Measurements from ENCODE around the gene CARD11. TPM values are rescaled to one million over a fixed set of nuclear protein-coding genes. Genes with fewer than 3 reads are reported as not detected.

Gene CARD11
- total RNA-seq, 1 experiment from 2014 or later: 0.57 TPM

GRCh38 chr7:2878306-2878705 lies 165.4 kb downstream of the CARD11 start:
- peaks cover 6 to 21% of the 10 kb centered on the region in 2 experiments for H3K4me1 ChIP-seq (ENCODE audit: control insufficient read depth in 1 of 2, insufficient read depth in 2 of 2, low read length in 2 of 2)
- ChIA-PET CTCF (interaction anchor here (0.6 kb wide), 1 partner anchor 322 kb away, joined by 3 read pairs; no protein-coding TSS in a partner anchor), POLR2A (no interaction called here), RAD21 (ENCODE audit: low non-redundant PET in 1 of 2, low total read pairs in 2 of 2, uncharacterized antibody in 2 of 2, unreplicated experiment in 2 of 2) (no interaction called here)
- DNase-seq (ENCODE audit: low read depth, low spot score) (no peak), ATAC-seq (no peak)
- H3K9me3 ChIP-seq (ENCODE audit: control insufficient read depth in 1 of 2, insufficient read depth in 1 of 2, low read depth in 1 of 2, low read length in 2 of 2): no peaks in the 10 kb centered on the region
- H3K79me2 ChIP-seq (ENCODE audit: insufficient read depth, low read length): no peaks in the 10 kb centered on the region
- H2AFZ ChIP-seq (ENCODE audit: low read depth, low read length, poor library complexity, severe bottlenecking): no peak overlapping the region
- no peak overlapping the region for H3K9ac ChIP-seq (ENCODE audit: low read length)
- intact Hi-C loops (cut with micrococcal nuclease): no loop called here
- no peak overlapping the region for H3K27ac ChIP-seq (ENCODE audit: low read depth, low read length)
- TF ChIP-seq FOSL1 (IDR thresholded peaks at IDR 0.05; ENCODE audit: low read depth): 0 out of 2 replicates have a peak, but pooled peaks have one; percentile 1
- no peak for TF ChIP-seq SRF (IDR thresholded peaks at IDR 0.05; ENCODE audit: low read depth)
- peak overlapping the region; percentile 33 for H3K4me2 ChIP-seq (ENCODE audit: low read length)
- H4K20me1 ChIP-seq (ENCODE audit: insufficient read depth): no peaks in the 10 kb centered on the region
- H3K9me2 ChIP-seq (ENCODE audit: insufficient read depth): no peaks in the 10 kb centered on the region
- H3K27me3 ChIP-seq (ENCODE audit: insufficient read depth, low read length): no peaks in the 10 kb centered on the region
- H3K36me3 ChIP-seq (ENCODE audit: control insufficient read depth in 1 of 2, insufficient read depth in 2 of 2, low read length in 2 of 2): no peaks in the 10 kb centered on the region
- no peak overlapping the region for H3K4me3 ChIP-seq (replicated peaks in 1 of 2; ENCODE audit: low read depth in 1 of 2, low read length in 2 of 2)
- BruUV-seq (replicated peaks): no TSS peak

GRCh38 chr7:2876031-2876731 lies 167.5 kb downstream of the CARD11 start:
- Histone ChIP-seq H2AFZ (ENCODE audit: low read depth, low read length, poor library complexity, severe bottlenecking) (no peak overlapping the region), H3K4me1 (ENCODE audit: control insufficient read depth in 1 of 2, insufficient read depth in 2 of 2, low read length in 2 of 2) (peaks cover 6 to 26% of the 10 kb centered on the region in 2 experiments), H3K27me3 (ENCODE audit: insufficient read depth, low read length) (no peaks in the 10 kb centered on the region), H3K4me3 (replicated peaks in 1 of 2; ENCODE audit: low read depth in 1 of 2, low read length in 2 of 2) (no peak overlapping the region), H3K9me2 (ENCODE audit: insufficient read depth) (no peaks in the 10 kb centered on the region), H3K36me3 (ENCODE audit: control insufficient read depth in 1 of 2, insufficient read depth in 2 of 2, low read length in 2 of 2) (no peaks in the 10 kb centered on the region), H3K4me2 (ENCODE audit: low read length) (no peak overlapping the region), H3K27ac (ENCODE audit: low read depth, low read length) (no peak overlapping the region), H3K9me3 (ENCODE audit: control insufficient read depth in 1 of 2, insufficient read depth in 1 of 2, low read depth in 1 of 2, low read length in 2 of 2) (no peaks in the 10 kb centered on the region), H4K20me1 (ENCODE audit: insufficient read depth) (no peaks in the 10 kb centered on the region), H3K79me2 (ENCODE audit: insufficient read depth, low read length) (no peaks in the 10 kb centered on the region), H3K9ac (ENCODE audit: low read length) (no peak overlapping the region)
- intact Hi-C loops (cut with micrococcal nuclease): no loop called here
- ChIA-PET POLR2A (no interaction called here), CTCF (no interaction called here), RAD21 (ENCODE audit: low non-redundant PET in 1 of 2, low total read pairs in 2 of 2, uncharacterized antibody in 2 of 2, unreplicated experiment in 2 of 2) (no interaction called here)
- no TSS peak for BruUV-seq (replicated peaks)
- no peak for DNase-seq (ENCODE audit: low read depth, low spot score)
- no peak for ATAC-seq
- no peak for TF ChIP-seq CBX3 (IDR thresholded peaks at IDR 0.05; ENCODE audit: low read depth)
- no peak for TF ChIP-seq CEBPB (IDR thresholded peaks at IDR 0.05; ENCODE audit: low read depth)
- no peak for TF ChIP-seq REST (IDR thresholded peaks at IDR 0.05; ENCODE audit: low read depth)
- no peak for TF ChIP-seq CTCF (IDR thresholded peaks at IDR 0.05 in 2 of 3, conservative IDR thresholded peaks at IDR 0.05 in 1 of 3; ENCODE audit: borderline replicate concordance in 1 of 3, insufficient read depth in 1 of 3, low read depth in 2 of 3, low read length in 2 of 3)
- TF ChIP-seq EGR1 (IDR thresholded peaks at IDR 0.05; ENCODE audit: low read depth): no peak
- no peak for TF ChIP-seq RAD21 (IDR thresholded peaks at IDR 0.05; ENCODE audit: low read depth)
- no peak for TF ChIP-seq POLR2AphosphoS5 (IDR thresholded peaks at IDR 0.05; ENCODE audit: low read depth, low read length)
- TF ChIP-seq ELF1 (IDR thresholded peaks at IDR 0.05; ENCODE audit: borderline replicate concordance, low read depth): no peak
- TF ChIP-seq, protein P1, sequence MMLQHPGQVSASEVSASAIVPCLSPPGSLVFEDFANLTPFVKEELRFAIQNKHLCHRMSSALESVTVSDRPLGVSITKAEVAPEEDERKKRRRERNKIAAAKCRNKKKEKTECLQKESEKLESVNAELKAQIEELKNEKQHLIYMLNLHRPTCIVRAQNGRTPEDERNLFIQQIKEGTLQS (IDR thresholded peaks at IDR 0.05): no peak
- TF ChIP-seq JUND (IDR thresholded peaks at IDR 0.05): no peak
- no peak for TF ChIP-seq TCF7L2 (IDR thresholded peaks at IDR 0.05; ENCODE audit: borderline replicate concordance, extremely low read depth, insufficient read depth, insufficient read length)
- TF ChIP-seq, protein P2, sequence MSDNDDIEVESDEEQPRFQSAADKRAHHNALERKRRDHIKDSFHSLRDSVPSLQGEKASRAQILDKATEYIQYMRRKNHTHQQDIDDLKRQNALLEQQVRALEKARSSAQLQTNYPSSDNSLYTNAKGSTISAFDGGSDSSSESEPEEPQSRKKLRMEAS (IDR thresholded peaks at IDR 0.05): no peak
- no peak for TF ChIP-seq YY1 (IDR thresholded peaks at IDR 0.05; ENCODE audit: extremely low read depth, insufficient replicate concordance, low read depth, low read length)
